Measurements from ENCODE around the gene PLA2G4B. TPM values are rescaled to one million over a fixed set of nuclear protein-coding genes. Genes with fewer than 3 reads are reported as not detected.

Gene PLA2G4B, protein sequence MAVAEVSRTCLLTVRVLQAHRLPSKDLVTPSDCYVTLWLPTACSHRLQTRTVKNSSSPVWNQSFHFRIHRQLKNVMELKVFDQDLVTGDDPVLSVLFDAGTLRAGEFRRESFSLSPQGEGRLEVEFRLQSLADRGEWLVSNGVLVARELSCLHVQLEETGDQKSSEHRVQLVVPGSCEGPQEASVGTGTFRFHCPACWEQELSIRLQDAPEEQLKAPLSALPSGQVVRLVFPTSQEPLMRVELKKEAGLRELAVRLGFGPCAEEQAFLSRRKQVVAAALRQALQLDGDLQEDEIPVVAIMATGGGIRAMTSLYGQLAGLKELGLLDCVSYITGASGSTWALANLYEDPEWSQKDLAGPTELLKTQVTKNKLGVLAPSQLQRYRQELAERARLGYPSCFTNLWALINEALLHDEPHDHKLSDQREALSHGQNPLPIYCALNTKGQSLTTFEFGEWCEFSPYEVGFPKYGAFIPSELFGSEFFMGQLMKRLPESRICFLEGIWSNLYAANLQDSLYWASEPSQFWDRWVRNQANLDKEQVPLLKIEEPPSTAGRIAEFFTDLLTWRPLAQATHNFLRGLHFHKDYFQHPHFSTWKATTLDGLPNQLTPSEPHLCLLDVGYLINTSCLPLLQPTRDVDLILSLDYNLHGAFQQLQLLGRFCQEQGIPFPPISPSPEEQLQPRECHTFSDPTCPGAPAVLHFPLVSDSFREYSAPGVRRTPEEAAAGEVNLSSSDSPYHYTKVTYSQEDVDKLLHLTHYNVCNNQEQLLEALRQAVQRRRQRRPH
- total RNA-seq: 1.6 TPM

DNA sequence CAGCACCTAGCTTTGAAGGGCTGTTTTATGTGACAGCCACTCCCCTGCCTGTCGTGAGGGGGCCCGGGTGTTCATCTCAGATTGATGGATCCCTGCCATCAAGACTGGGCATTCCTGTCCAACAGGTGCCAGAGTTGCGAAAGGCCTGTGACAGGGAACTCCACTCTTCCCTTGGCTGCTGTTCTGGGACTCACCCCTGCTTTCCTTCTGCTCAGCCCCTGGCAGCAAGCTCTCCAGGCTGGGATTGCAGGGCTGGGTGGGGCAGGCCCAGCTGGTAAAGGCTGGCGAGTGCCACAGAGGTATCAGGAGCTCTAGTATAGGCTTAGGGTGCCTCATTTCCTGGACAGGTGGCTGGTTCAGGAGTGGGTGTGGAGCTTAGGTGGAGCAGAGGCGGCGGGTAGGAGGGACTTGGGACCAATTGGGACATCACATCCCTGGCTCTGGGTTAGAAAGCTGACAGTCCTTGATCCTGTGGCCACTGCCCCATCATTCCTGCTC lies at the start of gene PLA2G4B:
Gene PLA2G4B (plus strand): TSS at position 448 of the 498 bp plus-strand sequence. CDS start 67 bp downstream, outside the sequence.
- Histone ChIP-seq H3K4me3 (ENCODE audit: low read length in 3 of 3) (no peak within 1 kb of the TSS), H3K36me3 (ENCODE audit: control insufficient read depth in 3 of 3, insufficient read depth in 3 of 3, low read length in 3 of 3) (peaks cover 12 to 18% (median 16%) of the 10 kb centered on the region in 3 donors), H3K4me1 (ENCODE audit: control insufficient read depth in 3 of 3, insufficient read depth in 3 of 3, low read length in 3 of 3) (peaks cover 16 to 18% (median 16%) of the 10 kb centered on the region in 3 donors), H3K9me3 (ENCODE audit: control insufficient read depth in 3 of 3, low read length in 3 of 3) (no peaks in the 10 kb centered on the region), H3K27ac (ENCODE audit: low read depth, low read length) (peak within 1 kb of the TSS; percentile 75), H3K9ac (ENCODE audit: low read depth in 1 of 3, low read length in 3 of 3) (peak within 1 kb of the TSS in 1 of 3 donors; percentile 25), H3K27me3 (ENCODE audit: control insufficient read depth in 3 of 3, insufficient read depth in 3 of 3, low read length in 3 of 3) (no peaks in the 10 kb centered on the region)

DNA sequence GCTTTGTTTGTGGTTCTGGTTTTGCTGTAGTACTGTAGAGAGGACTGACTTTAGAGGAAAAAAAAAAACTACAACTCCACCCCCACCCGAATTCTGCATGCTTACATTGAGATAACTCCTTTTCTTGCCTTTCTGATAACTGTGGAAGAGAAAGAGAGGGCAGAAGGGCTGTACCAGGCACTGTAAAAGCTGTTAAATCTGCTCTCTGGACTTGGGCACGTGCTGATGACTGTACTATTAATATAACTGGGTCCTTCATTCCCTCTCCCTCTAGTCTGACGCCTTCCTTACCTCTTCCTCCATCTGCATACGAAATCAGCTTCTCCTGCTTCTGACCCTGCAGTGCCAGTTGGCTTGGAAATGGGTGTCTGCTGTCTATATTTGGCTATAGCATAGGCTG lies 49.4 kb upstream of the PLA2G4B start:
- no peaks in the 10 kb centered on the region for H3K36me3 ChIP-seq (ENCODE audit: control insufficient read depth in 3 of 3, insufficient read depth in 3 of 3, low read length in 3 of 3)
- peaks cover 33 to 47% (median 44%) of the 10 kb centered on the region in 3 donors for H3K4me1 ChIP-seq (ENCODE audit: control insufficient read depth in 3 of 3, insufficient read depth in 3 of 3, low read length in 3 of 3)
- no peak overlapping the region for H3K27ac ChIP-seq (ENCODE audit: low read depth, low read length)
- peak overlapping the region in 1 of 3 donors; percentile 3 for H3K9ac ChIP-seq (ENCODE audit: low read depth in 1 of 3, low read length in 3 of 3)
- H3K9me3 ChIP-seq (ENCODE audit: control insufficient read depth in 3 of 3, low read length in 3 of 3): no peaks in the 10 kb centered on the region
- no peak overlapping the region for H3K4me3 ChIP-seq (ENCODE audit: low read length in 3 of 3)
- no peaks in the 10 kb centered on the region for H3K27me3 ChIP-seq (ENCODE audit: control insufficient read depth in 3 of 3, insufficient read depth in 3 of 3, low read length in 3 of 3)

DNA sequence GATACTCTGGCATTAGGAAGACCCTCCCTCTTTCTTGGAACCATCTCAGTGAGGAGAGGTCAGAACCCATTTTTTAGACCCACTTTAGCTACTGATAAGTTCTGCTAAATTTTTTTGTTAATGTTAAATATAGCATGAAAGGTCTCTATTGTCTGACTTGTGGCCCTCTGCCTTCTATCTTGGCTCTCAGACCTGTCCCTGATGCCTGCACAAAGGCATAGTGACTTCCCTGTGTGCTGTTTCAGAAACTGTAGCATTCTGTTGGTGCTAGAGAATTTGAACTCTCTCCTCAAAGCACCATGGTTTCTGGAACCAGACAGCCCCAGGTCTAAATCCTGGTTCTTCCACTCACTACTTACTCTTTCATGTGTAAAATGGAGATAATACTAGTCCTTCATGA lies 49.0 kb upstream of the PLA2G4B start:
- Histone ChIP-seq H3K27me3 (ENCODE audit: control insufficient read depth in 3 of 3, insufficient read depth in 3 of 3, low read length in 3 of 3) (no peaks in the 10 kb centered on the region), H3K36me3 (ENCODE audit: control insufficient read depth in 3 of 3, insufficient read depth in 3 of 3, low read length in 3 of 3) (no peaks in the 10 kb centered on the region), H3K27ac (ENCODE audit: low read depth, low read length) (peak overlapping the region; percentile 61)

DNA sequence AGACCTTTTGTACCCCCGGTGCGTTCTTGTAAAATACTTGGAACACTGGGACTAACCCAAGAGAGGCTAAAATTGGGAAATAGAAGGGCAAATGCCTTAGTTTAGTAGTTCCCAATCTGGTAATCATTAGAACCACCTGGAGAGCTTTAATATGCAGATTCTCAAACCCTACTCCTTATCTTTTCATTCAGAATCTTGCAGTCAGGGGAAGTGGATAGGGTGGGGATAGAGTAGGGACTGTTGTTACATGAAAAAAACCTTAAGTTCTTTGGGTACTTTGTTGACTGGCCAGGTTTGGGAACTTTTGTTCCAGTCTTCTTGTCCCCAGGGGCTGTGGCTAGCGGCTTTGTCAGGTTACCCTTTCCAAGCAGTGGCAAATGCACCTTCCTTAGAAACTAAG lies 48.5 kb upstream of the PLA2G4B start:
- Histone ChIP-seq H3K36me3 (ENCODE audit: control insufficient read depth in 3 of 3, insufficient read depth in 3 of 3, low read length in 3 of 3) (no peaks in the 10 kb centered on the region), H3K9ac (ENCODE audit: low read depth in 1 of 3, low read length in 3 of 3) (no peak overlapping the region), H3K27me3 (ENCODE audit: control insufficient read depth in 3 of 3, insufficient read depth in 3 of 3, low read length in 3 of 3) (no peaks in the 10 kb centered on the region), H3K4me3 (ENCODE audit: low read length in 3 of 3) (no peak overlapping the region), H3K27ac (ENCODE audit: low read depth, low read length) (peak overlapping the region; percentile 61), H3K4me1 (ENCODE audit: control insufficient read depth in 3 of 3, insufficient read depth in 3 of 3, low read length in 3 of 3) (peaks cover 33 to 47% (median 44%) of the 10 kb centered on the region in 3 donors), H3K9me3 (ENCODE audit: control insufficient read depth in 3 of 3, low read length in 3 of 3) (no peaks in the 10 kb centered on the region)

More for the DNA sequence above, 49.0 kb upstream of the PLA2G4B start:
- peaks cover 33 to 47% (median 44%) of the 10 kb centered on the region in 3 donors for H3K4me1 ChIP-seq (ENCODE audit: control insufficient read depth in 3 of 3, insufficient read depth in 3 of 3, low read length in 3 of 3)
- no peaks in the 10 kb centered on the region for H3K9me3 ChIP-seq (ENCODE audit: control insufficient read depth in 3 of 3, low read length in 3 of 3)
- H3K4me3 ChIP-seq (ENCODE audit: low read length in 3 of 3): no peak overlapping the region
- peak overlapping the region in 1 of 3 donors; percentile 3 for H3K9ac ChIP-seq (ENCODE audit: low read depth in 1 of 3, low read length in 3 of 3)

DNA sequence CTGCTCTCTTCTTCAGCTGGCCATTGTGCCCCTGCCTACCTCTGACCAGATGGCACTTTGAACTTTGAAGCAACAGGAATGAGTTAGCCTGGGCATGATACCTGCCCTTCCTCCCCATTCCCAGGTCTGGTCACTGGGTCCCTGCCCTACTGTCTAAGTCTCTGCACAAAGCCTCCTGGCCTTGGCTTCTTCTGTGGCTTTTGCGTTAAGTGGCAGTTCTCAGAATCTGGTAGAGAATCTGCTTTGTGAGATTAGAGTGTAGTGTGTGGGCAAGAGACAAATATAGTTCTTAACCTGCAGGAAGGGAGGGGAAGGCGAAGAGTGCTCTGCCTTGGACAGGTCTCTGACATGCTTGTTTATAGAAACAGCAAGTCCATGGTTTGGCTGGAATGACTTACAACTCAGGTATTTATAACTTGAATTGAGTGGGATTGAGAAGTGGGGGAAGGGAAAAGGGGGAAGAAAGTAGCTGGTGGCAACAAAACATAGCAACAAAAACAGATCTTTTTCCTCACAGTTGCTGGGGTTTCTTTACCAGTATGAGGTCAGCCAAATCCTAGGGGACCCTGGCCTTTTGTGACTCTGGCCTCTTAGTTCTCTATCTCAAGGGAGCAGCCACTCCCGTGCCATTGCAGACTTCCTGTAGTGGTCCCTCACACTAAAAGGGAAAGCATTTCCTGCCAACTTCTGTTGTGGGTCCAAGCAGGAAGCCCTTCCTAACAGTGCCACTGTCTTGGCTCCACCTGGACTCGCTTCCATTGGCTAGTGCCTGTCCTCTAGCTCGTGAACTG lies 47.7 kb upstream of the PLA2G4B start:
- H3K4me3 ChIP-seq (ENCODE audit: low read length in 3 of 3): peak overlapping the region in 2 of 3 donors; percentile 11 to 19
- peaks cover 35 to 49% (median 46%) of the 10 kb centered on the region in 3 donors for H3K4me1 ChIP-seq (ENCODE audit: control insufficient read depth in 3 of 3, insufficient read depth in 3 of 3, low read length in 3 of 3)
- H3K27ac ChIP-seq (ENCODE audit: low read depth, low read length): peak overlapping the region; percentile 61
- H3K36me3 ChIP-seq (ENCODE audit: control insufficient read depth in 3 of 3, insufficient read depth in 3 of 3, low read length in 3 of 3): no peaks in the 10 kb centered on the region
- H3K27me3 ChIP-seq (ENCODE audit: control insufficient read depth in 3 of 3, insufficient read depth in 3 of 3, low read length in 3 of 3): no peaks in the 10 kb centered on the region
- H3K9me3 ChIP-seq (ENCODE audit: control insufficient read depth in 3 of 3, low read length in 3 of 3): no peaks in the 10 kb centered on the region
- H3K9ac ChIP-seq (ENCODE audit: low read depth in 1 of 3, low read length in 3 of 3): peak overlapping the region in 1 of 3 donors; percentile 41

DNA sequence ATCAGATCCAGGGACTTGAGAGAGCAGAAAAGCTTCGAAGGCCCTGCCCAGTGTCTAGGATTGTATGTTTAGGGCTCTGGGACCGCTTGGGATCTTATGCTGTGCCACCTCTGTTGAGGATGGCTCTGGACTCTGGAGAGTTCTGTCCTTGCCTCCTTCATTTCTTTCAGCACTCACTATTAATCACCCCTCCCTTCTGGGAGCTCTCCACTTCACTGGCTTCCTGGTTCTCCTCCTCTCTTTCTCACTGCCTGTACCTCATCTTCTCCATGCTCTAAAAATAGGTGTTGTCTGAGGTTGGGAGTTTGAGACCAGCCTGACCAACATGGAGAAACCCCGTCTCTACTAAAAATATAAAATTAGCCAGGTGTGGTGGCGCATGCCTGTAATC lies 47.1 kb upstream of the PLA2G4B start:
- H3K36me3 ChIP-seq (ENCODE audit: control insufficient read depth in 3 of 3, insufficient read depth in 3 of 3, low read length in 3 of 3): no peaks in the 10 kb centered on the region
- H3K9ac ChIP-seq (ENCODE audit: low read depth in 1 of 3, low read length in 3 of 3): no peak overlapping the region
- H3K4me1 ChIP-seq (ENCODE audit: control insufficient read depth in 3 of 3, insufficient read depth in 3 of 3, low read length in 3 of 3): peaks cover 36 to 52% (median 52%) of the 10 kb centered on the region in 3 donors
- peak overlapping the region in 1 of 3 donors; percentile 19 for H3K4me3 ChIP-seq (ENCODE audit: low read length in 3 of 3)
- peak overlapping the region; percentile 61 for H3K27ac ChIP-seq (ENCODE audit: low read depth, low read length)
- H3K9me3 ChIP-seq (ENCODE audit: control insufficient read depth in 3 of 3, low read length in 3 of 3): no peaks in the 10 kb centered on the region
- H3K27me3 ChIP-seq (ENCODE audit: control insufficient read depth in 3 of 3, insufficient read depth in 3 of 3, low read length in 3 of 3): no peaks in the 10 kb centered on the region

DNA sequence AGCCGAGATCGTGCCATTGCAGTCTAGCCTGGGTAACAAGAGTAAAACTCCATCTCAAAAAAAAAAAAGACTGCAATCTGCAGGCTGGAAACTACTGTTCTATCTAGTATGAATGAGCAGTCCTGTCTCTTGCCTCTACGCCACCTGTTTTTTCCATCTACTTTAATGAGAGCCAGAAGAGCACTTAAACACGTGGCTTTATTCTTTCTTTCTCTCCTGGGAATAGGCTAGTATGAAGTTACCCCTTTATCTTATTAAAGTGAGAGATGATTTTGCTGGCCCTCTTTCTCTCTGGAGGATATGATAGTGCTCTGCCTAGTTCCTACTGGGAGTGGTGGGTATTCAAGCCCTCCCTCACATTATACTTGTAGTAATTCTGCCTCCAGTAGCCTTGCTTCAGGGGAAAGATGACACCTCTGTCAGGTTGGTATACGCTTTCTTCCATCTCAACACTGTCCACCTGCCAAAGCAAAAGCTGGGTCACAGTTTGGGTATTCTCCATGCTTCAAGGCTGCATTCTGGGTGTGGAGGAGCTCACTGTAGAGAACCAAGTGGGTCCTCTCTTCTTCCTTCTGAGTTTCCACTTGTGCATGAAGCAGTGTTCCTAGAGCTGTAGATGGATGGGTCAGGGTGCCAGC lies 46.5 kb upstream of the PLA2G4B start:
- Histone ChIP-seq H3K27ac (ENCODE audit: low read depth, low read length) (peak overlapping the region; percentile 61), H3K27me3 (ENCODE audit: control insufficient read depth in 3 of 3, insufficient read depth in 3 of 3, low read length in 3 of 3) (no peaks in the 10 kb centered on the region), H3K36me3 (ENCODE audit: control insufficient read depth in 3 of 3, insufficient read depth in 3 of 3, low read length in 3 of 3) (no peaks in the 10 kb centered on the region), H3K4me1 (ENCODE audit: control insufficient read depth in 3 of 3, insufficient read depth in 3 of 3, low read length in 3 of 3) (peaks cover 36 to 57% (median 52%) of the 10 kb centered on the region in 3 donors), H3K4me3 (ENCODE audit: low read length in 3 of 3) (no peak overlapping the region), H3K9ac (ENCODE audit: low read depth in 1 of 3, low read length in 3 of 3) (peak overlapping the region in 1 of 3 donors; percentile 45), H3K9me3 (ENCODE audit: control insufficient read depth in 3 of 3, low read length in 3 of 3) (no peaks in the 10 kb centered on the region)

DNA sequence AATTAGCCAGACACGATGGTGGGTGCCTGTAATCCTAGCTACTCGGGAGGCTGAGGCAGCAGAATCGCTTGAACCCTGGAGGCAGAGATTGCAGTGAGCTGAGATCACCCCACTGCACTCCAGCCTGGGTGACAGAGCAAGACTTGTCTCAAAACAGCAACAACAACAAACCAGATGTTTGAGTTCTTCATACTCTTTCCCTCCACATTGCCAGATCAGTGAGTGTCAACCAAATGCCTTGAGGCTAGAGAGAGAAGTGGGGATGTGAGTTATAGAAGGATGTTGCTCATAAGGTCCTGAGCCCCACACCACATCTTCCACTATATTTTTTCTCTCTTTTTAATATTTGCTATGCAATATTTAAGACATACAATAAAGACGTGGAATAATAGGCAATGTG lies 44.6 kb upstream of the PLA2G4B start:
- Histone ChIP-seq H3K27ac (ENCODE audit: low read depth, low read length) (no peak overlapping the region), H3K9me3 (ENCODE audit: control insufficient read depth in 3 of 3, low read length in 3 of 3) (no peaks in the 10 kb centered on the region), H3K4me1 (ENCODE audit: control insufficient read depth in 3 of 3, insufficient read depth in 3 of 3, low read length in 3 of 3) (peaks cover 39 to 50% (median 43%) of the 10 kb centered on the region in 3 donors), H3K4me3 (ENCODE audit: low read length in 3 of 3) (no peak overlapping the region), H3K9ac (ENCODE audit: low read depth in 1 of 3, low read length in 3 of 3) (no peak overlapping the region), H3K27me3 (ENCODE audit: control insufficient read depth in 3 of 3, insufficient read depth in 3 of 3, low read length in 3 of 3) (no peaks in the 10 kb centered on the region), H3K36me3 (ENCODE audit: control insufficient read depth in 3 of 3, insufficient read depth in 3 of 3, low read length in 3 of 3) (no peaks in the 10 kb centered on the region)
